Peyer's patch (tissue), 4 donors: ENCODE results near the gene USP43. TPM values are rescaled to one million over a fixed set of nuclear protein-coding genes. Genes with fewer than 3 reads are reported as not detected.

Experiments
- DNase-seq, 3 donors: peaks; one replicate each; pipeline ENCODE4 v3.0.0-alpha.2; 2017 to 2019
- H3K27ac ChIP-seq, 4 donors: fragments of 200-600 bp; sonication (generic); one replicate each; pipeline ENCODE4 v1.5.1; 2016 to 2019
- H3K27me3 ChIP-seq, 2 donors: fragments of 200-600 bp; sonication (generic); one replicate each; pipeline ENCODE4 v1.5.1; 2019
- H3K36me3 ChIP-seq, 3 donors: fragments of 200-600 bp; sonication (generic); one replicate each; pipeline ENCODE4 v1.5.1; 2016 to 2019
- H3K4me1 ChIP-seq, 4 donors: fragments of 200-600 bp; sonication (generic); one replicate each; pipeline ENCODE4 v1.5.1; 2016 to 2019
- H3K4me3 ChIP-seq, 4 donors: fragments of 200-600 bp; sonication (generic); 1 replicate in 3 of 4; 2 replicates in 1 of 4; pipeline ENCODE4 v1.5.1; 2016 to 2019; ENCODE audit warnings: mild to moderate bottlenecking in 1 of 4
- H3K9me3 ChIP-seq, 4 donors: fragments of 200-600 bp; sonication (generic); one replicate each; pipeline ENCODE4 v1.5.1; 2016 to 2019; ENCODE audit warnings: mild to moderate bottlenecking in 1 of 4
- CTCF ChIP-seq, 6 experiments: fragments of 450-650 bp in 4 of 6; fragments of 200-600 bp in 2 of 6; sonication (generic) in 1 of 6; IDR thresholded peaks; one replicate each; pipeline ENCODE4 v1.5.1; 2017 to 2019; ENCODE audit warnings: antibody characterized with exemption in 6 of 6, mild to moderate bottlenecking in 3 of 6, moderate library complexity in 1 of 6
- POLR2A ChIP-seq, 2 donors: fragments of 450-650 bp; IDR thresholded peaks; one replicate each; pipeline ENCODE4 v1.5.1; 2017; ENCODE audit warnings: antibody characterized with exemption in 2 of 2, mild to moderate bottlenecking in 2 of 2, moderate library complexity in 2 of 2
- total RNA-seq, 4 donors: library from RNA; depleted of rRNA; stranded (reverse); fragments of >200 nt; gene quantifications; one replicate each; pipeline ENCODE4 v1.1.0, GENCODE V29; 2016

The USP43 gene
- total RNA-seq, 4 donors from 2014 or later, result 7.4 to 34.8 (median 21.5) TPM

DNA sequence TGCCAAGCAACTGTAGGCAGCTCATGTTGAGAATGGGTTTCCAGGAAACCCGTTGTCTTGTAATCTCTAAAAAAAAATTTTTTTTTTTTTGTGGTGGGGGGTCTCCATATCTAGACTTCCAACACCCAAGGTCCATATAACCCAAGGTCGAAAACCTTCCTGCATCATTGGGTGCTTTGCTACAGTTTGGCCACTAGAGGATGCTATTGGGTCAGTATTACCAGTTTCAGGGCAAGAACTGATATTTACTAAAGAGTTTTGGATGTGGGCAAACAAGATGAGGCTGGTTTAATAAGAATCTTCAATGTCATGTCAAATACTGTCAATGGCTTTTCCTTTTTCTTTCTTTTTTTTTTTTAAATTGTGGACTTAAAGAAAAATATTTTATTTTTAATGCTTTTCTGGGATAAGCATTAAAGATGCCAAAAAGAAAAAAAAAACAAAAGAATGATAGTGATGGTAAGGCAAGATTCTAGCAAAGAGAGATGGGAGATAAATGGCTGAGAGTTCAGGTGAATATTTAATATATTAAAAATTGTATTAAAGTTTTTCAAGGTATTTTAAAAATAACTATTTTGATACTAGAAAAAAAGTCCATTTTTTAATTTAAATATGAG lies 83.8 kb downstream of the USP43 start:
- Histone ChIP-seq H3K27me3 (no peaks in the 10 kb centered on the region), H3K36me3 (peaks cover 0 to 13% (median 0%) of the 10 kb centered on the region in 3 donors), H3K4me3 (no peak overlapping the region), H3K4me1 (no peaks in the 10 kb centered on the region), H3K9me3 (no peaks in the 10 kb centered on the region), H3K27ac (no peak overlapping the region)
- peak in 1 of 3 donors; percentile 53 for DNase-seq
- TF ChIP-seq POLR2A (IDR thresholded peaks at IDR 0.05) (no peak), CTCF (IDR thresholded peaks at IDR 0.05) (peak; percentile 53 to 96 (median 92))

- no peak overlapping the region for H3K27ac ChIP-seq
- no peaks in the 10 kb centered on the region for H3K27me3 ChIP-seq
- H3K9me3 ChIP-seq, result no peaks in the 10 kb centered on the region
- H3K4me1 ChIP-seq, result no peaks in the 10 kb centered on the region
- no peak for TF ChIP-seq CTCF (IDR thresholded peaks at IDR 0.05)
- TF ChIP-seq POLR2A (IDR thresholded peaks at IDR 0.05), result no peak
- DNase-seq, result no peak
- peaks cover 0 to 13% (median 0%) of the 10 kb centered on the region in 3 donors for H3K36me3 ChIP-seq
- no peak overlapping the region for H3K4me3 ChIP-seq
Observed at GRCh38 chr17:9729735-9730420, 84.6 kb downstream of the USP43 start.

DNA sequence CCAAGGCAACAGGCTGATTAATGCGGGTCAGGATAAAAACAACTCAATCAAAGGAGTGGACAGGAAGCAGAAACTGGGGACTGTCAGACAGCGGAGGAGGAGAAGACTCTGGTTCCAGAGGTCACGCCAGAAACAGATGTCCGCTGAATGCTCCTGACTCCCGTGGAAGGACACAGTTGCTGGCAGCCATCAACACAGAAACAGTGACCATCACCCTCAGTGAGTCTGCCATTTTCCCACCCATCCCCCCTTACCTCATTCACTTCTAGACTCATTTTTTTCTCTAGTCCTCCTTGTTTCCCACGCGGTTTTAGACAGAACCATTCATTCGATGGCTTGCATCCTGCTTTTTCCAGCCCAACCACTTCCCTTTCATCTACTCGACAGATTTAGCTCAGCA lies 105.2 kb downstream of the USP43 start:
- DNase-seq, result no peak
- Histone ChIP-seq H3K27ac (no peak overlapping the region), H3K4me1 (no peaks in the 10 kb centered on the region), H3K27me3 (no peaks in the 10 kb centered on the region), H3K36me3 (no peaks in the 10 kb centered on the region), H3K4me3 (no peak overlapping the region), H3K9me3 (no peaks in the 10 kb centered on the region)
- no peak for TF ChIP-seq CTCF (IDR thresholded peaks at IDR 0.05)
- TF ChIP-seq POLR2A (IDR thresholded peaks at IDR 0.05), result no peak

- H3K4me1 ChIP-seq, result no peaks in the 10 kb centered on the region
- no peak for TF ChIP-seq POLR2A (IDR thresholded peaks at IDR 0.05)
- no peak for TF ChIP-seq CTCF (IDR thresholded peaks at IDR 0.05)
- H3K9me3 ChIP-seq, result no peaks in the 10 kb centered on the region
- no peaks in the 10 kb centered on the region for H3K27me3 ChIP-seq
- no peaks in the 10 kb centered on the region for H3K36me3 ChIP-seq
- DNase-seq, result no peak
- H3K27ac ChIP-seq, result no peak overlapping the region
- H3K4me3 ChIP-seq, result no peak overlapping the region
Observed at GRCh38 chr17:9755083-9755482, 109.8 kb downstream of the USP43 start.

GRCh38 chr17:9760266-9760665 lies 114.9 kb downstream of the USP43 start:
- H3K27me3 ChIP-seq, result no peaks in the 10 kb centered on the region
- no peak for TF ChIP-seq CTCF (IDR thresholded peaks at IDR 0.05)
- TF ChIP-seq POLR2A (IDR thresholded peaks at IDR 0.05), result no peak

More at GRCh38 chr17:9760266-9760665, 114.9 kb downstream of the USP43 start:
- H3K36me3 ChIP-seq, result no peaks in the 10 kb centered on the region
- H3K4me3 ChIP-seq, result no peak overlapping the region
- no peaks in the 10 kb centered on the region for H3K4me1 ChIP-seq
- H3K9me3 ChIP-seq, result no peaks in the 10 kb centered on the region
- H3K27ac ChIP-seq, result no peak overlapping the region
- DNase-seq, result no peak
